GM13976 (cell line): ENCODE data around the gene SIRT5.

ENCODE experiments used
- DNase-seq: peaks from one replicate; pipeline ENCODE4 v3.0.0; 2012; ENCODE audit warnings: low spot score
- CTCF ChIP-seq: IDR thresholded peaks from 2 replicates; pipeline ENCODE4 v1.5.1; 2012; ENCODE audit warnings: borderline replicate concordance, mild to moderate bottlenecking; ENCODE audit not compliant: insufficient read depth; ENCODE audit errors: extremely low read depth, missing control alignments, control extremely low read depth
- in situ Hi-C: fragments of 300-500 bp; cut with MboI; formaldehyde crosslinking; loops from one replicate; pipeline ENCODE4 v1.12.0; 2022; ENCODE audit warnings: low sequenced_read_pairs, mixed read lengths, inconsistent platforms; ENCODE audit not compliant: unreplicated experiment

Gene SIRT5

GRCh38 chr6:13568970-13569369, 5.4 kb upstream of the SIRT5 start:
- no peak for TF ChIP-seq CTCF
- no peak for DNase-seq
- in situ Hi-C loops = no loop called here

GRCh38 chr6:13572240-13572639, 2.2 kb upstream of the SIRT5 start:
- no peak for DNase-seq
- TF ChIP-seq CTCF = no peak
- in situ Hi-C loops = no loop called here

GRCh38 chr6:13572951-13573654, 1.3 kb upstream of the SIRT5 start:
- DNase-seq = no peak
- in situ Hi-C loops = no loop called here
- no peak for TF ChIP-seq CTCF

GRCh38 chr6:13573669-13574110, 711 bp upstream of the SIRT5 start:
- TF ChIP-seq CTCF = no peak
- in situ Hi-C loops = no loop called here
- no peak for DNase-seq

- TF ChIP-seq CTCF = peak; percentile 61
- DNase-seq = peak; percentile 96
- in situ Hi-C loops = no loop called here
Observed at GRCh38 chr6:13574149-13574570, 241 bp upstream of the SIRT5 start.

- TF ChIP-seq CTCF = peak; percentile 54
- no peak for DNase-seq
- in situ Hi-C loops = loop anchor here (25.0 kb wide), 1 partner anchor 388 kb away; no protein-coding TSS in a partner anchor
Observed at GRCh38 chr6:13575377-13575775, 975 bp downstream of the SIRT5 start.
